ENCODE results near the gene PLEKHG3. TPM values are rescaled to one million over a fixed set of nuclear protein-coding genes. Genes with fewer than 3 reads are reported as not detected.
A peak's percentile ranks its signal among the peaks of the same experiment; 100 is the strongest.

Gene PLEKHG3
- total RNA-seq, 1 experiment from 2014 or later, result 59.3 TPM

DNA sequence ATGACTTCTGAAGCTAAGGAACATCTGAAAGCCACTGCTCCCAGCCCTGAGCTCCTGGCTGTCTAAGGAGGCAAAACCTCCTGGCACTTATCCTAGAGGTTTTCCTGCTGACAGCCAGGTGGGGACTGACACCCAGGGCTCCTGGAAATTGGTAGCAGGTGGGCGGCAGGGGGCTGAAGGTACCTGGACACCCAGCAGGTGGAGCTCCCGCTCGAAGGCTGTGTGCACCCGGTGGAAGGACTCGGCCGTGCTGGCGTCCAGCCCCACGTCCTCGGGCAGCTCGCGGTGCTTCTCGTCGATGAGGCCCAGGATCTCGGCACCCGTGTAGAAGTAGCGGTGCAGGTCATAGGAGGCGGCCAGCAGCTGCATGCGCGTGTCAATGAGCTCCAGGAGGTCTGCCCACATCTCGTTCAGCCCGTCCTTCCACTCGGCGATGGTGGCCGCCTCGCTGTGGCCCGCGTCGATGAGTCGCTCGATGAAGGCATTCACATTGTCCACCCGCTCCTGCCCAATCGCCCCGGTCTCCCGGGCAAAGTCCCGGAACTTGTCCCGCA lies 68.2 kb downstream of the PLEKHG3 start:
- no peaks in the 10 kb centered on the region for H3F3A ChIP-seq (ENCODE audit: insufficient read depth, low read depth)
- H3K9me3 ChIP-seq (ENCODE audit: insufficient read depth, low read depth), result no peaks in the 10 kb centered on the region; the same call in 1 of the 2 replicates
- no peaks in the 10 kb centered on the region for H3K9me2 ChIP-seq (ENCODE audit: insufficient read depth)
- no TSS peak for BruUV-seq (replicated peaks)
- no peak overlapping the region for H3K4me2 ChIP-seq
- no peak overlapping the region for H3K27ac ChIP-seq
- H3K4me1 ChIP-seq (replicated peaks; ENCODE audit: insufficient read depth), result no peaks in the 10 kb centered on the region
- H3K4me3 ChIP-seq, result no peak overlapping the region
- DNase-seq, result no peak
- no peaks in the 10 kb centered on the region for H3K27me3 ChIP-seq (ENCODE audit: insufficient read depth, low read depth)
- intact Hi-C loops (cut with micrococcal nuclease; ENCODE audit: unreplicated experiment), result no loop called here
- no peaks in the 10 kb centered on the region for H4K20me1 ChIP-seq (ENCODE audit: insufficient read depth)
- H3K36me3 ChIP-seq (ENCODE audit: low read depth), result no peaks in the 10 kb centered on the region
- ChIA-PET CTCF (interaction anchor here (0.6 to 0.7 kb wide), 2 partner anchors 119 to 128 kb away, joined by 3 to 4 read pairs; no protein-coding TSS in a partner anchor), POLR2A (ENCODE audit: unreplicated experiment) (no interaction called here)
- 0 out of 2 replicates have a peak, but pooled peaks have one; percentile 29 for TF ChIP-seq CTCF (conservative IDR thresholded peaks at IDR 0.05)
- TF ChIP-seq EZH2 (IDR thresholded peaks at IDR 0.05; ENCODE audit: low read depth), result no peak
- no peak overlapping the region for H2AFZ ChIP-seq
- no peaks in the 10 kb centered on the region for H3K79me2 ChIP-seq (ENCODE audit: low read depth)

DNA sequence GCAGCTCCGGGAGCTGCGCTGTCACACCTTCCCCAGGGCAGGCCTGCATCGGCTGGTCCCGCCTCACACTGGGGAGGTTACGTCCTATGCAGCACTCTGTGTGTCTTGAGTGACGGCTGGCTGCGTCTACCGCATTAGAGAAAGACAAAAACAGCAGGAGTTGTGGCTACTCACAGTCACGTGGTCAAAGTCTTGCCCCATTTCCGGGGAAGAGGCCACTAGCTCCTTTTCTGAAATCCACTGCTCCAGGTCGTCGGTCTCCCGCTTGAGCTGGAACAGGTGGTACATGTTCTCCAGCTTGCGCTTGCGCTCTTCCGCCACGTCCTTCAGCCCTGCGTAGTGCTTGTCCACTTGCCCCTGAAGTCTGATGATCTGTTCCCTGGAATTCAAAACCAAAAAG lies 68.8 kb downstream of the PLEKHG3 start:
- DNase-seq, result no peak
- ChIA-PET CTCF (no interaction called here), POLR2A (ENCODE audit: unreplicated experiment) (interaction anchor here (0.5 kb wide), 1 partner anchor 233 kb away, joined by 3 read pairs; the partner anchor contains the start of gene HSPA2)
- H2AFZ ChIP-seq, result no peak overlapping the region
- H3K4me3 ChIP-seq, result no peak overlapping the region
- no peaks in the 10 kb centered on the region for H4K20me1 ChIP-seq (ENCODE audit: insufficient read depth)
- H3K4me1 ChIP-seq (replicated peaks; ENCODE audit: insufficient read depth), result no peaks in the 10 kb centered on the region
- H3K9me2 ChIP-seq (ENCODE audit: insufficient read depth), result no peaks in the 10 kb centered on the region
- intact Hi-C loops (cut with micrococcal nuclease; ENCODE audit: unreplicated experiment), result no loop called here
- H3F3A ChIP-seq (ENCODE audit: insufficient read depth, low read depth), result no peaks in the 10 kb centered on the region
- no peaks in the 10 kb centered on the region for H3K79me2 ChIP-seq (ENCODE audit: low read depth)
- H3K36me3 ChIP-seq (ENCODE audit: low read depth), result no peaks in the 10 kb centered on the region
- H3K27ac ChIP-seq, result no peak overlapping the region
- H3K4me2 ChIP-seq, result no peak overlapping the region
- no TSS peak for BruUV-seq (replicated peaks)
- no peaks in the 10 kb centered on the region for H3K27me3 ChIP-seq (ENCODE audit: insufficient read depth, low read depth)
- no peaks in the 10 kb centered on the region; the same call in 1 of the 2 replicates for H3K9me3 ChIP-seq (ENCODE audit: insufficient read depth, low read depth)
- TF ChIP-seq EZH2 (IDR thresholded peaks at IDR 0.05; ENCODE audit: low read depth) (no peak), CTCF (conservative IDR thresholded peaks at IDR 0.05) (no peak)

DNA sequence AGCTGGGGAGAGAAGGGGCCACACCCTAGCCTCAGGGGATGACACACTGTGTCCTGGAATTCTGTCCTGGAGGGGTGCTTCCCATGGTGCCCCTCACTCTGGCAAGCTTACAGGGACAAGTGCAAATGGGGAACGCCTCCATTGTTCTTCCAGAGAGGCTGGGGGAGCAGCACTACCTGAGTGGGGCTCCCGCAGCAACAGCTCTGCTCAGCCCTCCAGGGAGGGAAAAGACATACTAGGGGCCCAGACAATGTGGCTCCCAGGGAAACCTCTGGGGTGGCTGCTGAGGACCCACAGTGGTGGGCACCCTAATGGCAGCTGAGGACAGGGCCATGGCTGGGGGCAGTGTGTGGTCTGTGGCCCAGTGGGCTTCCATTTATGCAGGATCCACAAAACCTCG lies 69.4 kb downstream of the PLEKHG3 start:
- H3F3A ChIP-seq (ENCODE audit: insufficient read depth, low read depth), result no peaks in the 10 kb centered on the region
- H3K79me2 ChIP-seq (ENCODE audit: low read depth), result no peaks in the 10 kb centered on the region
- no peaks in the 10 kb centered on the region for H3K36me3 ChIP-seq (ENCODE audit: low read depth)
- no peak overlapping the region for H2AFZ ChIP-seq
- DNase-seq, result no peak
- H4K20me1 ChIP-seq (ENCODE audit: insufficient read depth), result no peaks in the 10 kb centered on the region
- no peak overlapping the region for H3K27ac ChIP-seq
- TF ChIP-seq EZH2 (IDR thresholded peaks at IDR 0.05; ENCODE audit: low read depth) (no peak), CTCF (conservative IDR thresholded peaks at IDR 0.05) (no peak)
- BruUV-seq (replicated peaks), result no TSS peak
- no peaks in the 10 kb centered on the region for H3K4me1 ChIP-seq (replicated peaks; ENCODE audit: insufficient read depth)
- H3K4me2 ChIP-seq, result no peak overlapping the region
- CTCF ChIA-PET, result interaction anchor here (0.6 kb wide), 1 partner anchor 109 kb away, joined by 3 read pairs; no protein-coding TSS in a partner anchor
- intact Hi-C loops (cut with micrococcal nuclease; ENCODE audit: unreplicated experiment), result no loop called here
- POLR2A ChIA-PET (ENCODE audit: unreplicated experiment), result interaction anchor here (0.5 kb wide), 1 partner anchor 233 kb away, joined by 3 read pairs; the partner anchor contains the start of gene HSPA2
- no peaks in the 10 kb centered on the region for H3K27me3 ChIP-seq (ENCODE audit: insufficient read depth, low read depth)
- H3K9me2 ChIP-seq (ENCODE audit: insufficient read depth), result no peaks in the 10 kb centered on the region
- no peaks in the 10 kb centered on the region; the same call in 1 of the 2 replicates for H3K9me3 ChIP-seq (ENCODE audit: insufficient read depth, low read depth)
- no peak overlapping the region for H3K4me3 ChIP-seq
